ENCODE results near the gene GPC5.

Gene GPC5

GRCh38 chr13:92297971-92298942, 899.8 kb downstream of the GPC5 start:
- no peak for ATAC-seq

GRCh38 chr13:92300651-92301050, 902.2 kb downstream of the GPC5 start:
- no peak for ATAC-seq

- ATAC-seq = no peak
These were observed 905.0 kb downstream of the GPC5 start for GRCh38 chr13:92303428-92303827.

DNA sequence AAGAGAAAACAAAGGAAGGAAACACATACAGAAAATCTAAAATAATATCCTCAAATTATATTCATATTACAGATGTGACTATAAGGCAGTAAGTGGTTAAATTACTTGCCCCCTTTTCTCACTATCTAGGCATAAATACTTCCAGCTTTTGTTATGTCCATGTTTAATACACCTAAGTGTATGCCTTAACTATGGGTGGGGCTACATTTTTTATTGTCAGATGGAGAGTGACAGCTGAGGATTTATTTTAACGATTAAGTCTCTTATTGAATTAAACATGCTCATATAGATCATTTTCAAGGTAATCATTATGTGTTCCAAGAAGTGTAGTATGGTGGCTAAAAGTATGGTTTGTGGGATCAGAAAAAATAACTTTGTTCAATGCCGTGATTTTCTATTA, 909.3 kb downstream of the GPC5 start:
- no peak for ATAC-seq

- no peak for ATAC-seq
These were observed 914.4 kb downstream of the GPC5 start for GRCh38 chr13:92312823-92313222.

GRCh38 chr13:92313382-92313781, 915.0 kb downstream of the GPC5 start:
- no peak for ATAC-seq

- ATAC-seq = no peak
These were observed 916.8 kb downstream of the GPC5 start for GRCh38 chr13:92315265-92315664.

DNA sequence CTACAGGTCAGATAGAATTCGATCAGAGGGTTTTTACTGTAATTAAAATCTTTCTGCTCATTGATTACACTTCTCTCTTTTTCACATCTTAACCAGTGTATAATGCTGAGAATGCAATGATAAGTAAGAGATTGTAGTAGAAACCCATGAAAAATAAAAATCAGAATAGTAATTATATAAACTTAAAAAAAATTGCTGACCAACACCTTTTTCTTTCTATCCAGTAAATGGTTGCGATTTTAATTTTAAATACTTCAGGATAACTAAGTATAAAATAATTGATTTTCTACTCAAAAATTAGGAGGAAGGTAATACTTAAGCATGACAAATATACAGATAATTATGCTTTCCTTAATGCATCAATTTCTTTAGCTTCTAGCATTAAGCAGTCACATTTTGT, 917.6 kb downstream of the GPC5 start:
- no peak for ATAC-seq

DNA sequence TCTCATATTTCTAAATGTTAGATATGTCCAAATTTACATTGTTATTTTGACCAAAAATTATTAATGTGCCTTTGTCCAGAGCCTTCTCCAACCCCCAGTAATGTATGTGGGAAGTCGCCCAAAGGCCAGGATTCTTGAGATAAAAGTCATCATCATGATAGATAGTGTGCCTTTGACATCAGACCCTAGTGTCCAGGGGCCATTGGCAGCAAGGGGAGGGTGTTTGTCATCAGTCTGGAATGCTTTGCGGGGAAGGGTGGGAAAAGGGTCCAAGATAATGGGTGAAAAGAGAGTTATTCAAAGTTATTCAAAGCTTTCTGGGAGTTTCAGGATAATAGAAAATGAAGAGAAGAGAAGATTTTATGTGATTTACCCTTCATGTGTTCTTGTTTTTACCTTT, 918.6 kb downstream of the GPC5 start:
- no peak for ATAC-seq

DNA sequence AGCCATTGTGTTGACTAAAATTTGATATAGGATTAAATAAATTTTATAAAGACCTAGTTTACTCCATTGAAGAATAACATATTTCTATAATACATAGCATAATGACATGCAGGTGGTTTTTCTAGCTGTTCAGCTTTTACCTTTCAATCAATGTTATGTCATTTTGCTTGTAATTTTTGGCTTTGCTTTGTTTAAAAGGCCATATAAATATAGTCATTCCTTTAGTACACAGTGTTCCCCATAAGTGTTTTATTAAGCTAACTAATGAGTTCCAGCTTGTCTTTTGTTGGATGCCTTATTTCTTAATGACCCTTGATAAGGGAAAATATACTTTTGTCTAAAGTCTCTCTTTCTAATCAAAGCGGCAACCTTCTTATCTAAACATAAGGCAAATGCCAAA, 921.9 kb downstream of the GPC5 start:
- ATAC-seq = no peak

DNA sequence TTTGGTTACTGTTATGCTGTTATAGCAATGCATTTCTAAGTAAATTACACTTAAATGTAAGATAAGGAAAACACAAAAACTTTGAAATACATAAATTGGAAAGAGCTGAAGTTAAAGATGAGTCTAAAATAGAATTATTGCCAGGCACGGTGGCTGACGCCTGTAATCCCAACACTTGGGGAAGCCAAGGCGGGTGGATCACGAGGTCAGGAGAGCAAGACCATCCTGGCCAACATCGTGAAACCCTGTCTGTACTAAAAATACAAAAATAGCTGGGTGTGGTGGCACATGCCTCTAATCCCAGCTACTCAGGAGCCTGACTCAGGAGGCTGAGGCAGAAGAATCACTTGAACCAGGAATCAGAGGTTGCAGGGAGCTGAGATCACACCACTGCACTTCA, 922.8 kb downstream of the GPC5 start:
- no peak for ATAC-seq

- ATAC-seq = no peak
These were observed 947.2 kb downstream of the GPC5 start for GRCh38 chr13:92345627-92346026.

- no peak for ATAC-seq
These were observed 947.6 kb downstream of the GPC5 start for GRCh38 chr13:92346046-92346445.

- ATAC-seq = no peak
These were observed 956.2 kb downstream of the GPC5 start for GRCh38 chr13:92354583-92354982.

DNA sequence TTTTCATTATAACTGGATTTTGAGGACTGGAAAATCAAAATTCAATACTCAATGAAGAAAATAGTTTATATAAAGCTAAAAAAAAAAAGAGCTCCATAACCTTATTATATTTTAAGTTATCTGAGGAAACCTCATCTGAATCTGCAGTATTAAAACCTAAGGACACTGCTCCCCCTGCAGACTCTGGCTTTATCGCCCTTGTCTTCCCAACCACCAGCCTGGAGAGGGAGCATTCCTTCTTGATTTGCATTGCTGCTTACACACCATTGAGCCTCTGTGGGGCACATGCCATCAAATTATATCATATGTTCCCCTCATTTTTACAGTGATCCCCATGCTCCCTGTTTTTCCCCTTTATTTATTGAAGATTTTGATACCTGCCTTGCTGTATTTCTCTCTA, 956.8 kb downstream of the GPC5 start:
- no peak for ATAC-seq

GRCh38 chr13:92362717-92363116, 964.3 kb downstream of the GPC5 start:
- ATAC-seq = no peak

- no peak for ATAC-seq
These were observed 967.5 kb downstream of the GPC5 start for GRCh38 chr13:92365904-92366303.

DNA sequence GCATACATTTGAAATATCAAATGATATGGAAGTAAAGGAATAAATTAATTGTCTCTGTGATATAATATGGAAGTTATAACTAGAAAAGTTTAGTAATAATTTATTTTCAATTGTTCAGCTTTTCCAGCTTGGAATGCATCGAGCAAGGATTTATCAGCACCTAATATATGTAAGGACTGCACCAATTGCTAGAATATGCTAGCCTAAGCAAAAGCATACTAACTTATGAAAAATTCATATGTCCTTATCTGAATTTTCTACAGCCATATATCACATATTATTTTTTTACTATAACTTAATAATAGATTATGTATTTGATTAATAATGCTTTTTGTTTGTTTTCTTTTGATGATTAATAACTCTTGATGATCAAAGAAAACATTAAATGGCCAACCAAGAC, 979.0 kb downstream of the GPC5 start:
- no peak for ATAC-seq

- ATAC-seq = no peak
These were observed 981.0 kb downstream of the GPC5 start for GRCh38 chr13:92379371-92379770.

DNA sequence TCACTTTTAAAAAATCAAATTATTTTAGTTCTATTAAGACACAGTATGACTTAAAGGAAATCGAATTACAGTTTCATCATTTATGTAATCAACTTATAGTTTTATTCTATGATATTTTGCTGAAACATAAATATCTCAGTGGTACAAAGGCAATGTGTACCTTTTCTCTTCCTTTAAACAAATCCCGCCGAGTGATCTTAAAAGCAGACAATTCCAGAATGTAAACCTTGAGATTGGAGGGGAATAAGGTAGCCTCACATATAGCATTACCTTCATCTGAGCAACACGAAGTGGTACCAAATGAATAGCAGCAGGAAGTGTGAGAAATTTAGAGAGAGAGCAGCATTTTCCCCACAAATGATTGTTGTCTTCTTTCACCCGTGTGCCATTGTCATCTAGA, 986.0 kb downstream of the GPC5 start:
- ATAC-seq = no peak

DNA sequence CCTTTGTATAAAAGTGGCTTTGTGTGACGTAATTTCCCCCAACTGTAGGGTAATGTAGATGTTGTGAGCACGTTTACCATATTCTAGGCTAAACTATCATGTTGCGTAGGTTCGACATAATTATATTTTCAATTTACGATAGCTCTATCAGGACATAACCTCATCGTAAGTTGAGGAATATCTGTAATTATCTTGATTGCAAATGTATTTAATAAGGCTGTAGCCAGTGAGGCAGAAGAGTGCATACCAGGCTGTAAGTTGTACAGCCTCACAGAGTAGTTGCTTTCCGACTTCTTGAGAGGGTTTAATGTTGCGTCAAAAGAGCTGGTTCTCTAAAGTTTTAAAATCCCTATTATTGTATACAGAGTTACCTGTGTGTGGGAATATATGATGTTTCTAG, 988.8 kb downstream of the GPC5 start:
- ATAC-seq = no peak

DNA sequence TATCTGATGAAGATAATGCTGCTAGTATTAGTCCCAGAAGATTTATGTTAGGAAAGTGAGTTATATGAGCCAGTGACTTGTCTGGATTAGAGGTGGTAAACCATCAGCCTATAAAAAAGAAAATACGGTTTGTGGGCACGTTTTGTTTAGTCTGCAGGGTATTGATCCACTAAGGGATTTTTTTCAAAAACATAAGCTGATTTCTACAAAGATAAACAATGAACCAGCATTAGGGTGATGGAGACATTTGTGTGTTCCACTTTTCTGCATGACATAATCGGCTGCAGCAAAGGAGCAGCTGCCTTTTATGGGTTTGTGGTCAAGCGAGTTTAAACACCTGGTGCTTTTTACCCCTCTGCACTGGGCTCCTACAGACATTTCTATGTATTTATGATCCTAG, 991.8 kb downstream of the GPC5 start:
- ATAC-seq = no peak

DNA sequence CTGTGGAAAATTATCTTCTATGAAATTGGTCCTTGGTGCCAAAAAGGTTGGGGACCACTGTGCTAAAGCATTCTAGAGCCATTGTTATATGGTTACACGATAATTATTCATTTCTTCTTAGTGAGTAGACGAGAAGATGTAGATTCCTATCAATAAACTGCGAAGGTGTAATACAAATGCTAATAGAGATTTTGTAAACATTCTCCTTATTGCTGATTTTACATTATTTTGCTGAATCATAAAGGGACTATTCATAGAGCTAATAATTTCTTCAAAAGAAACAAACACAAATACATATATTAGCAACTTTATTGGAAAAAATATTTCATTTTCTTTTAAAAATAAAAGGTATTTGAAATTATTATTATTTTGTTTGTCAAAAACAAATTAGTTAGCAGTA, 1005.2 kb downstream of the GPC5 start:
- ATAC-seq = no peak

DNA sequence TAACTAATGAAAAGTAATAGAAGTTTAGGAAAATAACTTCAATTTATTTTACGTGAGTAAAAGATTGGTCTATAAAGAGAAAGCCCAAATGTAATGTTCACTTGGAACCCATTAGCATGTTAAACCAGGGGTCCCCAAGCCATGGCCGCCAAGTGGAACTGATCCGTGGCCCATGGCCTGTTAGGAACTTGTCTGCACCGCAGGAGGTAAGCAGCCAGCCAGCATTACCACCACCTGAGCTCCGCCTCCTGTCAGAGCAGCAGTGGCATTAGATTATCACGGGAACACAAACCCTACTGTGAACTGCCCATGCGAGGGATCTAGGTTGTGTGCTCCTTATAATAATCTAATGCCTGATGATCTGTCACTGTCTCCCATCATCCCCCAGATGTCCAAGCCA, 1009.4 kb downstream of the GPC5 start:
- no peak for ATAC-seq

DNA sequence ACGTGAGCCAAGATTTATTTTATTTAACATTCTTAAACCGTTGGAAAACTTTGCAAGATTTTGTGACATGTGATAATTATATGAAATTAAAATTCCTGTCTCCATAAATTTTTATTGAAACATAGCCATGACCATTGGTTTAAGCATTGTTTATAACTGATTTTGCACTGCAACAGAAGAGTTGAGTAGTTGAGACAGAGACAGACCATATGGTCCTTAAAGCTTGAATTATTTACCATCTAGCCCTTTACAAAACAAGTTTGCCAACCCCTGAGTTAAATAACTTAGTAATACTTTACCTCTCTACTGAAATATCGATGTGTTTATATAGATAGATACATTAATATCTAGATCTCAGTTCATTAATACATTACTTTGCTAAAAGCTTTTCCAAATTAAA, 1014.1 kb downstream of the GPC5 start:
- ATAC-seq = no peak
